ENCODE measurements around the gene C6orf58.

The C6orf58 gene

GRCh38 chr6:127547904-127548649, 28.9 kb upstream of the C6orf58 start:
- no peak for DNase-seq (ENCODE audit: extremely low spot score)
- ChIA-PET POLR2A (no interaction called here), CTCF (interaction anchor here (1.0 to 3.1 kb wide), 7 partner anchors 9 to 89 kb away, joined by 3 to 8 read pairs (median 5); partner anchors contain the start of gene KIAA0408)
- TF ChIP-seq, protein P1, sequence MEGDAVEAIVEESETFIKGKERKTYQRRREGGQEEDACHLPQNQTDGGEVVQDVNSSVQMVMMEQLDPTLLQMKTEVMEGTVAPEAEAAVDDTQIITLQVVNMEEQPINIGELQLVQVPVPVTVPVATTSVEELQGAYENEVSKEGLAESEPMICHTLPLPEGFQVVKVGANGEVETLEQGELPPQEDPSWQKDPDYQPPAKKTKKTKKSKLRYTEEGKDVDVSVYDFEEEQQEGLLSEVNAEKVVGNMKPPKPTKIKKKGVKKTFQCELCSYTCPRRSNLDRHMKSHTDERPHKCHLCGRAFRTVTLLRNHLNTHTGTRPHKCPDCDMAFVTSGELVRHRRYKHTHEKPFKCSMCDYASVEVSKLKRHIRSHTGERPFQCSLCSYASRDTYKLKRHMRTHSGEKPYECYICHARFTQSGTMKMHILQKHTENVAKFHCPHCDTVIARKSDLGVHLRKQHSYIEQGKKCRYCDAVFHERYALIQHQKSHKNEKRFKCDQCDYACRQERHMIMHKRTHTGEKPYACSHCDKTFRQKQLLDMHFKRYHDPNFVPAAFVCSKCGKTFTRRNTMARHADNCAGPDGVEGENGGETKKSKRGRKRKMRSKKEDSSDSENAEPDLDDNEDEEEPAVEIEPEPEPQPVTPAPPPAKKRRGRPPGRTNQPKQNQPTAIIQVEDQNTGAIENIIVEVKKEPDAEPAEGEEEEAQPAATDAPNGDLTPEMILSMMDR (IDR thresholded peaks at IDR 0.05; ENCODE audit: control extremely low read depth, extremely low read depth, low read depth, missing control alignments), result no peak

DNA sequence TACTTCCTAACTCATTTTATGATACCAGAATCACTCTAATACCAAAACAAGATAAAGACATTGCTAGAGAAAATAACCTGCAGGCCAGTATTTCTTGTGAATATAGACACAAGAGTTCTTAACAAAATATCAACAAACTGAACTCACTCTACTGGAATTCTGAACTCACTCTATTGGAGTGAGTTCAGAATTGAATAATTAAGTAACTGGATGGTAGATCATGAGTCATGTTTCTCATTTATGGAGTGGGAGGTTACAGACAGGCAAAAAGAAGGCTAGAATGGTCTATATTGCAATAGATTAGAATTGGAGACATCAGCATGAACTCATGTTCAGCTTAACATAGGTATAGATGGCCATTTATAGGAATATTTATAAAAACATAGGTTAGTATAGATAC, 26.6 kb upstream of the C6orf58 start:
- ChIA-PET CTCF (no interaction called here), POLR2A (no interaction called here)
- DNase-seq (ENCODE audit: extremely low spot score), result no peak
- TF ChIP-seq, protein P1 (IDR thresholded peaks at IDR 0.05; ENCODE audit: control extremely low read depth, extremely low read depth, low read depth, missing control alignments), result no peak

DNA sequence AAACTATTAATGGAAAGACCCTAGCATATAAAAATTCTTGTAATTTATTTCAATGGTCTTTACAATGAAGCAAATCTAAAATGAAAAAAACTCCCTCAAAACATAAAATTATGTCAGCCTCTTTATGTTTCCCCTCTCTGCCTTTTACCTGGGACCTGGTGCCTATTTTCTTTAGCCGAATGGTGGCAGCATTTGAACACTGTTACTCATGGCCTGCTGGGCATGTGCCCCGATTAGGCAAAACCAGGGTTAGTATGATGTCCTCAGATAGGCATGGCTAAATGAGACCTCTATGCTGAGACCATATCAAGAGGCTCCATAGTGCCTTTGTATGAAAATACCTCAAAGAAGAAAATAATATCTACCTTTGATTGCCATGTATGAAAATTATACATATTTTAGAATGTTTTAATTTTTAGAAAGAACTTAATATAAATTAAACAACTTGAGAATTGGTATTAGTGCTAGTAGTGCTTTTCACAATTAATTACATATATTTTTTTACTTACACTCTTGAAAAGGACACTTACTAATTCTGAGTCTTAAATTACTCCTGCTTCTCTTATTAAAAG, 22.5 kb upstream of the C6orf58 start:
- TF ChIP-seq, protein P1 (IDR thresholded peaks at IDR 0.05; ENCODE audit: control extremely low read depth, extremely low read depth, low read depth, missing control alignments), result peak; percentile 53
- ChIA-PET CTCF (interaction anchor here (0.8 to 1.0 kb wide), 2 partner anchors 15 to 86 kb away, joined by 3 read pairs; no protein-coding TSS in a partner anchor), POLR2A (no interaction called here)
- no peak for DNase-seq (ENCODE audit: extremely low spot score)

DNA sequence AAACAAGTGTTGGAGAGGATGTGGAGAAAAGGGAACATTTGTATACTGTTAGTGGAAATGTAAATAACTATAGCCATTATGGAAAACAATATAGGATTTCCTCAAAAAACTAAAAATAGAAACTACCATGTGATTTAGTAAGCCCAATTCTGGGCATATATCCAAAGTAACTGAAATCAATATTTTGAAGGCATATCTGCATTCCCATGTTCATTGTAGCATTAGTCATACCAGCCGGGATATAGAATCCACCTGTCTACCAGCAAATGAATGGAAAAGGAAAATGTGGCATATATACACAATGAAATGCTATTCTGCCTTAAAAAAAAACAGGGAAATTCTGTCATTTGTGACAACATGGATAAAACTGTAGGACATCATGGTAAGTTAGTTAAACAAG, 15.3 kb upstream of the C6orf58 start:
- TF ChIP-seq, protein P1 (IDR thresholded peaks at IDR 0.05; ENCODE audit: control extremely low read depth, extremely low read depth, low read depth, missing control alignments), result no peak
- no peak for DNase-seq (ENCODE audit: extremely low spot score)
- POLR2A ChIA-PET, result no interaction called here
- CTCF ChIA-PET, result no interaction called here

GRCh38 chr6:127564761-127565160, 12.2 kb upstream of the C6orf58 start:
- CTCF ChIA-PET, result interaction anchor here (1.6 to 1.9 kb wide), 3 partner anchors 8 to 48 kb away, joined by 5 read pairs; partner anchors contain the start of gene C6orf58
- POLR2A ChIA-PET, result no interaction called here

GRCh38 chr6:127566119-127566518, 10.9 kb upstream of the C6orf58 start:
- TF ChIP-seq, protein P1 (IDR thresholded peaks at IDR 0.05; ENCODE audit: control extremely low read depth, extremely low read depth, low read depth, missing control alignments), result no peak
- POLR2A ChIA-PET, result no interaction called here
- CTCF ChIA-PET, result interaction anchor here (0.9 to 1.9 kb wide), 2 partner anchors 9 to 76 kb away, joined by 3 to 5 read pairs; no protein-coding TSS in a partner anchor
- no peak for DNase-seq (ENCODE audit: extremely low spot score)

More at GRCh38 chr6:127564761-127565160, 12.2 kb upstream of the C6orf58 start:
- TF ChIP-seq, protein P1 (IDR thresholded peaks at IDR 0.05; ENCODE audit: control extremely low read depth, extremely low read depth, low read depth, missing control alignments), result no peak
- no peak for DNase-seq (ENCODE audit: extremely low spot score)
